Bronchial epithelial cell (primary cell): ENCODE data around the gene ITGA4. TPM values are rescaled to one million over a fixed set of nuclear protein-coding genes. Genes with fewer than 3 reads are reported as not detected.
A peak's percentile ranks its signal among the peaks of the same experiment; 100 is the strongest.

Source experiments
- DNase-seq: peaks from one replicate; pipeline ENCODE4 v3.0.0-alpha.2; 2010; ENCODE audit warnings: low read depth
- FAIRE-seq: peaks from 2 replicates; lab custom pipeline; 2011; peaks lifted over from hg19 to GRCh38; lab: Jason Lieb, UNC
- H3K27me3 ChIP-seq: 2 replicates; pipeline ENCODE4 v1.5.1; 2011; ENCODE audit warnings: low read length; ENCODE audit not compliant: control insufficient read depth, insufficient read depth
- H3K36me3 ChIP-seq: 2 replicates; pipeline ENCODE4 v1.5.1; 2011; ENCODE audit warnings: low read length; ENCODE audit not compliant: control insufficient read depth, insufficient read depth
- H3K4me3 ChIP-seq: 2 replicates; pipeline ENCODE4 v1.5.1; 2011; ENCODE audit warnings: mild to moderate bottlenecking, low read depth, low read length, control low read depth
- CTCF ChIP-seq: IDR thresholded peaks from 2 replicates; pipeline ENCODE4 v1.5.1; 2011; ENCODE audit warnings: mild to moderate bottlenecking, moderate library complexity, low read length, control low read depth, inconsistent platforms; ENCODE audit not compliant: insufficient read depth, severe bottlenecking
- total RNA-seq: library from RNA; depleted of rRNA; stranded (reverse); fragments of >200 nt; gene quantifications from 2 replicates; pipeline ENCODE4 v1.2.1, GENCODE V29; 2014

The ITGA4 gene
- total RNA-seq, 1 donor from 2014 or later = 0.79 TPM

GRCh38 chr2:181466661-181467576 lies 9.7 kb downstream of the ITGA4 start:
- peak; percentile 80 for TF ChIP-seq CTCF
- Histone ChIP-seq H3K36me3 (no peaks in the 10 kb centered on the region), H3K4me3 (no peak overlapping the region), H3K27me3 (no peaks in the 10 kb centered on the region)
- peak; percentile 51 for DNase-seq
- FAIRE-seq = no peak

- FAIRE-seq (no peak), DNase-seq (no peak)
- Histone ChIP-seq H3K36me3 (no peaks in the 10 kb centered on the region), H3K4me3 (no peak overlapping the region), H3K27me3 (no peaks in the 10 kb centered on the region)
- TF ChIP-seq CTCF = no peak
Measured at GRCh38 chr2:181467966-181468707, 11.0 kb downstream of the ITGA4 start.

- FAIRE-seq = no peak
- no peak for DNase-seq
- no peak overlapping the region for H3K4me3 ChIP-seq
- no peak for TF ChIP-seq CTCF
- no peaks in the 10 kb centered on the region for H3K36me3 ChIP-seq
- H3K27me3 ChIP-seq = no peaks in the 10 kb centered on the region
Measured at GRCh38 chr2:181468811-181469210, 11.6 kb downstream of the ITGA4 start.

- Histone ChIP-seq H3K27me3 (no peaks in the 10 kb centered on the region), H3K4me3 (no peak overlapping the region), H3K36me3 (no peaks in the 10 kb centered on the region)
- DNase-seq (peak; percentile 20), FAIRE-seq (no peak)
- no peak for TF ChIP-seq CTCF
Measured at GRCh38 chr2:181471226-181471625, 14.0 kb downstream of the ITGA4 start.

GRCh38 chr2:181471783-181472182 lies 14.6 kb downstream of the ITGA4 start:
- no peak overlapping the region for H3K4me3 ChIP-seq
- no peak for DNase-seq
- TF ChIP-seq CTCF = no peak
- H3K36me3 ChIP-seq = no peaks in the 10 kb centered on the region
- no peak for FAIRE-seq
- H3K27me3 ChIP-seq = no peaks in the 10 kb centered on the region
